ENCODE measurements around the gene ATP9A.

GRCh38 chr20:51654495-51654894, 113.7 kb downstream of the ATP9A start:
- TF ChIP-seq CTCF (conservative IDR thresholded peaks at IDR 0.05; ENCODE audit: low read depth, low read length) (no peak), EZH2phosphoT487 (IDR thresholded peaks at IDR 0.05; ENCODE audit: borderline replicate concordance, low read length) (no peak)

Data from PC-3 (cell line).